Liver (tissue), 9 donors: ENCODE measurements around the gene RAD9A. TPM values are rescaled to one million over a fixed set of nuclear protein-coding genes. Genes with fewer than 3 reads are reported as not detected.

ENCODE experiments used
- DNase-seq: peaks from one replicate; pipeline ENCODE4 v3.0.0-alpha.2; 2017; ENCODE audit warnings: low spot score
- H3K27ac ChIP-seq, 2 donors: one replicate each; pipeline ENCODE4 v1.7.0; 2013; ENCODE audit warnings: inconsistent platforms in 2 of 2, low read length in 2 of 2, control low read depth in 1 of 2, low read depth in 1 of 2, mild to moderate bottlenecking in 1 of 2
- H3K27me3 ChIP-seq, 4 donors: one replicate each; pipeline versions ENCODE4 v1.6.1 to v1.7.0; 2013; ENCODE audit warnings: low read length in 3 of 4, inconsistent platforms in 1 of 4, mild to moderate bottlenecking in 1 of 4, moderate library complexity in 1 of 4; ENCODE audit not compliant: control insufficient read depth in 4 of 4, insufficient read depth in 4 of 4
- H3K36me3 ChIP-seq, 4 donors: one replicate each; pipeline versions ENCODE4 v1.6.1 to v1.7.0; 2013; ENCODE audit warnings: low read length in 3 of 4, mild to moderate bottlenecking in 3 of 4, low read depth in 1 of 4, moderate library complexity in 1 of 4; ENCODE audit not compliant: control insufficient read depth in 4 of 4, insufficient read depth in 3 of 4
- H3K4me1 ChIP-seq, 4 donors: one replicate each; pipeline versions ENCODE4 v1.6.1 to v1.7.0; 2013; ENCODE audit warnings: low read length in 3 of 4, mild to moderate bottlenecking in 3 of 4, moderate library complexity in 1 of 4; ENCODE audit not compliant: control insufficient read depth in 4 of 4, insufficient read depth in 4 of 4
- H3K4me3 ChIP-seq, 3 donors: one replicate each; pipeline versions ENCODE4 v1.6.1 to v1.7.0; 2013; ENCODE audit warnings: low read length in 3 of 3, control low read depth in 1 of 3, low read depth in 1 of 3, mild to moderate bottlenecking in 1 of 3
- H3K9ac ChIP-seq, 2 donors: one replicate each; pipeline ENCODE4 v1.7.0; 2013; ENCODE audit warnings: low read length in 2 of 2, mild to moderate bottlenecking in 2 of 2, moderate library complexity in 2 of 2, control low read depth in 1 of 2, low read depth in 1 of 2
- H3K9me3 ChIP-seq, 4 donors: one replicate each; pipeline versions ENCODE4 v1.6.1 to v1.7.0; 2013; ENCODE audit warnings: low read length in 3 of 4; ENCODE audit not compliant: control insufficient read depth in 4 of 4
- CTCF ChIP-seq: fragments of 150-350 bp; IDR thresholded peaks from 2 replicates; pipeline ENCODE4 v1.5.1; 2017; ENCODE audit warnings: improper control_type of control experiment, low read depth, low read length; ENCODE audit not compliant: missing input control
- EGR1 ChIP-seq, 2 donors: IDR thresholded peaks; 2 replicates each; pipeline ENCODE4 v1.6.1; 2016 to 2018; ENCODE audit warnings: antibody characterized with exemption in 2 of 2, low read depth in 2 of 2
- FOXA1 ChIP-seq: IDR thresholded peaks from 2 replicates; pipeline ENCODE4 v1.6.1; 2016; ENCODE audit warnings: antibody characterized with exemption
- FOXA2 ChIP-seq: IDR thresholded peaks from 2 replicates; pipeline ENCODE4 v1.6.1; 2016; ENCODE audit warnings: antibody characterized with exemption
- GABPA ChIP-seq, 2 donors: IDR thresholded peaks in 1 of 2; conservative IDR thresholded peaks in 1 of 2; 2 replicates each; pipeline ENCODE4 v1.6.1; 2016; ENCODE audit warnings: antibody characterized with exemption in 2 of 2, mild to moderate bottlenecking in 1 of 2, moderate library complexity in 1 of 2
- HNF4A ChIP-seq, 2 donors: conservative IDR thresholded peaks; 2 replicates each; pipeline ENCODE4 v1.6.1; 2016; ENCODE audit warnings: antibody characterized with exemption in 2 of 2, mild to moderate bottlenecking in 2 of 2
- HNF4G ChIP-seq: IDR thresholded peaks from 2 replicates; pipeline ENCODE4 v1.6.1; 2016; ENCODE audit warnings: antibody characterized with exemption
- JUND ChIP-seq, 2 donors: IDR thresholded peaks; 2 replicates each; pipeline ENCODE4 v1.6.1; 2016; ENCODE audit warnings: antibody characterized with exemption in 2 of 2
- RAD21 ChIP-seq, 2 donors: IDR thresholded peaks; 2 replicates each; pipeline ENCODE4 v1.6.1; 2016; ENCODE audit warnings: antibody characterized with exemption in 2 of 2, mild to moderate bottlenecking in 2 of 2
- RXRA ChIP-seq, 2 donors: IDR thresholded peaks; 2 replicates each; pipeline ENCODE4 v1.6.1; 2017 to 2018; ENCODE audit warnings: antibody characterized with exemption in 2 of 2, mild to moderate bottlenecking in 1 of 2
- SP1 ChIP-seq: IDR thresholded peaks from 2 replicates; pipeline ENCODE4 v1.6.1; 2018; ENCODE audit warnings: antibody characterized with exemption, mild to moderate bottlenecking
- TAF1 ChIP-seq: conservative IDR thresholded peaks from 2 replicates; pipeline ENCODE4 v1.6.1; 2016; ENCODE audit warnings: antibody characterized with exemption, mild to moderate bottlenecking
- YY1 ChIP-seq: IDR thresholded peaks from 2 replicates; pipeline ENCODE4 v1.6.1; 2016; ENCODE audit warnings: antibody characterized with exemption, mild to moderate bottlenecking
- WGBS: extraction: QIAGEN DNeasy Blood & Tissue Kit; methylation state at CpG from one replicate; pipeline ENCODE4 v1.1.7; 2013; 5-methylcytosine and 5-hydroxymethylcytosine counted together
- polyA plus RNA-seq, 2 donors: library from polyadenylated mRNA; stranded (reverse) in 1 of 2; unstranded in 1 of 2; fragments of 200-250 nt in 1 of 2; fragments of >200 nt in 1 of 2; fragmentation: Nextera tagmentation in 1 of 2; extraction: Ambion mirVana in 1 of 2; gene quantifications; one replicate each; pipeline versions ENCODE4 v1.2.1 to v1.2.3, GENCODE V29; 2013 to 2015
- total RNA-seq, 2 donors: library from RNA; depleted of rRNA; stranded (reverse); fragments of >200 nt; gene quantifications; one replicate each; pipeline ENCODE4 v1.2.3, GENCODE V29; 2014
- TF ChIP-seq, protein P1 (sequence below): IDR thresholded peaks from 2 replicates; pipeline ENCODE4 v1.6.1; 2016; ENCODE audit warnings: antibody characterized with exemption
- TF ChIP-seq, protein P2 (sequence below): IDR thresholded peaks from 2 replicates; pipeline ENCODE4 v1.6.1; 2016; ENCODE audit warnings: antibody characterized with exemption
- donor health status: healthy.
- donor health status: healthy.
- donor health status: healthy.
- donor health status: healthy.
- donor health status: healthy.

Gene RAD9A
- total and polyA plus RNA-seq, 4 donors = 4.5 to 8.6 (median 5.6) TPM

DNA sequence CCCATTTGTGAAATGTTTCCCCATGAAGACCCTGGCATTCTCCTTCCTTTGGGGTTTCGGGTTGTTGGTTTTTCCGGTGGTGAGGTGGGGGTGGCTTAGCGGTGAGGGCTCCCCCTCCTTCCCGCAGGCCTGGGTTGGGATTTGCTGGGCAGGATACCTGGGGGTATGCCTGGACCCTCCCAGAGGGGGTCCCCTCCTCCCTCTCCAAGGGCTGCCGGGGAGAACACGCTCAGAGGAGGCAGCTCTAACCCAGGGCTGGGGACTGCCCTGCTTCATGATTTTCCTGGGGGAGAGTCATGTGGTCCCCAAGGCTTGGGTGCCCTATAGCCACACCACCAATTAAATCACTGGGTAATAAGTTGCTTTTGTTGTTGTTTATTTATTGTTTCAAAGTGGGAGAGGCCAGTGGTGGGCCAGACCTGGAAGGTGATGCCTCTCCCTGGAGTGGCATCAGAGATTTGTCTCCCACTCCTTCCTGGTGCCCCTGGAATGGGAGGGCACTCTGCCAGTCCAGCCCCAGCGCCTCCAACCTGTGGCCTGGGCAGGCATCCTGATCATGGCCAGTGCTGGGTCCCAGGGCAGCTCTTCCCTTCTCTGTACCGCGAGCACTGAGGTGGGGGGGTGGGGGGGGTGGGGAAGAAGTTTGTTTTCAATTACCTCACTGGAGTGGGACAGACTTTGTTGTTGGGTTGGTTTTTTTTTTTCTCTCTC, 17.1 kb upstream of the RAD9A start:
- no peaks in the 10 kb centered on the region for H3K9me3 ChIP-seq
- no peaks in the 10 kb centered on the region for H3K27me3 ChIP-seq
- H3K4me1 ChIP-seq = peaks cover 8 to 24% (median 10%) of the 10 kb centered on the region in 4 donors
- WGBS = 38% methylated on average over 9 of the region's 9 CpGs
- H3K9ac ChIP-seq = peak overlapping the region in 1 of 2 donors; percentile 58
- TF ChIP-seq TAF1 = no peak
- no peak for TF ChIP-seq SP1
- TF ChIP-seq HNF4A (conservative IDR thresholded peaks at IDR 0.05) = no peak
- no peak for TF ChIP-seq YY1
- no peak for TF ChIP-seq CTCF
- TF ChIP-seq, protein P1, sequence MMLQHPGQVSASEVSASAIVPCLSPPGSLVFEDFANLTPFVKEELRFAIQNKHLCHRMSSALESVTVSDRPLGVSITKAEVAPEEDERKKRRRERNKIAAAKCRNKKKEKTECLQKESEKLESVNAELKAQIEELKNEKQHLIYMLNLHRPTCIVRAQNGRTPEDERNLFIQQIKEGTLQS = no peak
- no peak for TF ChIP-seq EGR1 (IDR thresholded peaks at IDR 0.05; ENCODE audit: low read depth in 2 of 2)
- TF ChIP-seq RXRA (IDR thresholded peaks at IDR 0.05) = no peak
- TF ChIP-seq, protein P2, sequence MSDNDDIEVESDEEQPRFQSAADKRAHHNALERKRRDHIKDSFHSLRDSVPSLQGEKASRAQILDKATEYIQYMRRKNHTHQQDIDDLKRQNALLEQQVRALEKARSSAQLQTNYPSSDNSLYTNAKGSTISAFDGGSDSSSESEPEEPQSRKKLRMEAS = no peak
- no peak for TF ChIP-seq FOXA2
- no peak for TF ChIP-seq GABPA (IDR thresholded peaks at IDR 0.05 in 1 of 2, conservative IDR thresholded peaks at IDR 0.05 in 1 of 2)
- TF ChIP-seq HNF4G = no peak
- no peak for TF ChIP-seq FOXA1
- H3K36me3 ChIP-seq = no peaks in the 10 kb centered on the region
- H3K4me3 ChIP-seq = no peak overlapping the region
- DNase-seq = no peak
- no peak overlapping the region for H3K27ac ChIP-seq

- H3K27ac ChIP-seq = no peak overlapping the region
- peaks cover 8 to 24% (median 10%) of the 10 kb centered on the region in 4 donors for H3K4me1 ChIP-seq
- H3K9me3 ChIP-seq = no peaks in the 10 kb centered on the region
- no peak for DNase-seq
- TF ChIP-seq, protein P1 = no peak
- TF ChIP-seq HNF4G (no peak), HNF4A (conservative IDR thresholded peaks at IDR 0.05) (no peak), JUND (IDR thresholded peaks at IDR 0.05) (no peak), RAD21 (IDR thresholded peaks at IDR 0.05) (no peak), FOXA2 (no peak), YY1 (no peak), GABPA (IDR thresholded peaks at IDR 0.05 in 1 of 2, conservative IDR thresholded peaks at IDR 0.05 in 1 of 2) (no peak)
- TF ChIP-seq, protein P2 = no peak
- no peak overlapping the region for H3K9ac ChIP-seq
- no peaks in the 10 kb centered on the region for H3K36me3 ChIP-seq
- WGBS = 53% methylated on average over 15 of the region's 15 CpGs
- H3K4me3 ChIP-seq = no peak overlapping the region
- H3K27me3 ChIP-seq = no peaks in the 10 kb centered on the region
Measured at GRCh38 chr11:67375320-67376055, 16.3 kb upstream of the RAD9A start.
